GM23248 (cell line): Measurements from ENCODE around the gene NF1. TPM values are rescaled to one million over a fixed set of nuclear protein-coding genes. Genes with fewer than 3 reads are reported as not detected.

Source experiments
- DNase-seq: peaks from one replicate; pipeline ENCODE4 v3.0.0-alpha.2; 2015
- H2AFZ ChIP-seq: fragments of 200-600 bp; sonication (generic); 2 replicates; pipeline ENCODE4 v1.6.1; 2016; ENCODE audit warnings: antibody characterized with exemption
- H3F3A ChIP-seq: fragments of 200-600 bp; sonication (generic); 2 replicates; pipeline ENCODE4 v1.6.1; 2016; ENCODE audit warnings: mild to moderate bottlenecking, antibody characterized with exemption, mixed run types; ENCODE audit not compliant: insufficient read depth
- H3K27ac ChIP-seq: fragments of 200-600 bp; sonication (generic); 2 replicates; pipeline ENCODE4 v1.5.1; 2016; ENCODE audit warnings: mild to moderate bottlenecking
- H3K27me3 ChIP-seq: fragments of 200-600 bp; sonication (generic); replicated peaks from 2 replicates; pipeline ENCODE4 v1.6.1; 2016; ENCODE audit warnings: mild to moderate bottlenecking; ENCODE audit not compliant: insufficient read depth
- H3K36me3 ChIP-seq: fragments of 200-600 bp; sonication (generic); 2 replicates; pipeline ENCODE4 v1.6.1; 2016; ENCODE audit warnings: low read depth, mild to moderate bottlenecking
- H3K4me1 ChIP-seq: fragments of 200-600 bp; sonication (generic); 2 replicates; pipeline ENCODE4 v1.6.1; 2016; ENCODE audit warnings: mild to moderate bottlenecking; ENCODE audit not compliant: insufficient read depth
- H3K4me2 ChIP-seq: fragments of 200-600 bp; sonication (generic); one replicate; pipeline ENCODE4 v1.6.1; 2016; ENCODE audit warnings: mild to moderate bottlenecking; ENCODE audit not compliant: unreplicated experiment
- H3K4me3 ChIP-seq: fragments of 200-600 bp; sonication (generic); 2 replicates; pipeline ENCODE4 v1.5.1; 2016; ENCODE audit warnings: mild to moderate bottlenecking
- H3K79me2 ChIP-seq: fragments of 200-600 bp; sonication (generic); 2 replicates; pipeline ENCODE4 v1.6.1; 2016; ENCODE audit warnings: mild to moderate bottlenecking; ENCODE audit not compliant: insufficient read depth
- H3K9ac ChIP-seq: fragments of 200-600 bp; sonication (generic); 2 replicates; pipeline ENCODE4 v1.6.1; 2016; ENCODE audit warnings: mild to moderate bottlenecking
- H3K9me2 ChIP-seq: fragments of 200-600 bp; sonication (generic); 2 replicates; pipeline ENCODE4 v1.6.1; 2016; ENCODE audit warnings: mixed run types, mild to moderate bottlenecking, moderate library complexity; ENCODE audit not compliant: insufficient read depth
- H3K9me3 ChIP-seq: fragments of 200-600 bp; sonication (generic); one replicate; pipeline ENCODE4 v1.6.1; 2017; ENCODE audit warnings: low read depth
- H4K20me1 ChIP-seq: fragments of 200-600 bp; sonication (generic); 2 replicates; pipeline ENCODE4 v1.6.0; 2016; ENCODE audit not compliant: insufficient read depth
- EZH2 ChIP-seq: fragments of 200-600 bp; sonication (generic); IDR thresholded peaks from 2 replicates; pipeline ENCODE4 v1.6.1; 2018; ENCODE audit warnings: antibody characterized with exemption, mild to moderate bottlenecking; ENCODE audit not compliant: insufficient read depth, poor library complexity, severe bottlenecking
- EZH2phosphoT487 ChIP-seq: fragments of 200-600 bp; sonication (generic); IDR thresholded peaks from 2 replicates; pipeline ENCODE4 v1.6.1; 2018; ENCODE audit warnings: antibody characterized with exemption, moderate library complexity, mild to moderate bottlenecking, low read depth; ENCODE audit not compliant: insufficient read depth
- WGBS, 2 experiments: methylation state at CpG; one replicate each; pipeline ENCODE4 v1.1.6; 2015 to 2017; ENCODE audit warnings: low lambda C conversion rate in 2 of 2, low coverage in 1 of 2; ENCODE audit errors: missing lambda C conversion rate in 2 of 2; 5-methylcytosine and 5-hydroxymethylcytosine counted together
- in situ Hi-C: fragments of 300-500 bp; cut with MboI; formaldehyde crosslinking; loops from 2 replicates; pipeline ENCODE4 v1.15.0; 2020
- polyA plus RNA-seq: library from polyadenylated mRNA; unstranded; fragments of >200 nt; fragmentation: Nextera tagmentation; extraction: Ambion mirVana; gene quantifications from 2 replicates; pipeline ENCODE4 v1.2.1, GENCODE V29; 2016
- total RNA-seq: library from RNA; depleted of rRNA; stranded (reverse); fragments of >200 nt; shearing (Covaris generic); gene quantifications from 2 replicates; pipeline ENCODE4 v1.2.3, GENCODE V29; 2014

NF1 gene
- total and polyA plus RNA-seq, 2 experiments from 2014 or later, result 6.1 to 24.4 TPM

- peak; percentile 45 for DNase-seq
- TF ChIP-seq EZH2phosphoT487 (no peak), EZH2 (no peak)
- 79 to 87% methylated on average over 8 of the region's 8 CpGs for WGBS, 2 experiments
Observed at GRCh38 chr17:31318298-31318801, 223.6 kb downstream of the NF1 start.

DNA sequence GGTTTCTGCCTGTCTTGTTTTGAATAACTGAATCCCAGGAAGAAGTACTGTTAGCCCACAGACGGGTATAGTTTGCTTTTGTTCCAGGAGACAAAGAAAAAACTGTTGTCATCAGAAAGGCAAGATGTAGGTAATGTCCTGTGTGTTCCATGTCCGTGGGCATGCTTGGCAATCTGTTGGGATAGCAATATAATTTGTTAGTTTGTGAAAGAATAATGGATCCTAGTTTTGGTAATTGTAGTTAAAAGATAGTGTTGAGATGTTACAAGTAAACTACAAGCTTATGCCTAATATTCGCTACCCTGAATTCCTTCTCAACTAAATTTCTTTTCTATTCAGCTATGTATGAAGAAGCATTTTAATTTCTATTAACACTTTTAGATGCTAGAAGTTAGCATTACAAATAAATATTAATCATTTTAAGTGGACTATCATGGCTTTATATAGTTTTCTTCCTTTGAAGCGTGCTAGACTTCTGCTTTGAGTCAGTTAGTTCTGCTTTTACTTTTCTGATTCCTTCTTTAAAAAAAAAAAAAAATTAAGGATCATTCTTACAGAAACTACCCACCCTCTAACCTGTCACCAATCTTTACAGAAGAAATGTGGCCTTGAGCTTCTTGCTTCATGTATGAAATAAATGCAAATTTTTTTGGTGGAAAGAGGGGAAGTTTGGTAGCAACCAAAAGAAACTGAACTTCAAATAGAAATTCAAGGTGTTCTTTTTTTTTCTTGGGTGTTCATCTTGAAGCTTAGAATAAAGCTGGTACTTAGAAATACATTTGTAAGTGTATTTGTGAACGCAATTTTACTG, 224.3 kb downstream of the NF1 start:
- Histone ChIP-seq H3K36me3 (no peaks in the 10 kb centered on the region), H3F3A (peaks cover 24% of the 10 kb centered on the region), H3K27ac (no peak overlapping the region), H2AFZ (no peak overlapping the region), H3K4me1 (peaks cover 26% of the 10 kb centered on the region), H3K9ac (no peak overlapping the region), H4K20me1 (no peaks in the 10 kb centered on the region), H3K9me3 (no peaks in the 10 kb centered on the region), H3K27me3 (no peaks in the 10 kb centered on the region), H3K4me2 (no peak overlapping the region), H3K4me3 (no peak overlapping the region), H3K9me2 (no peaks in the 10 kb centered on the region), H3K79me2 (0 out of 2 replicates have a peak, but pooled peaks cover 6% of the 10 kb centered on the region)
- 92 to 98% methylated on average over 5 of the region's 5 CpGs for WGBS, 2 experiments
- TF ChIP-seq EZH2 (no peak), EZH2phosphoT487 (no peak)
- DNase-seq, result no peak
- in situ Hi-C loops, result no loop called here

More at GRCh38 chr17:31318298-31318801, 223.6 kb downstream of the NF1 start:
- Histone ChIP-seq H3K36me3 (no peaks in the 10 kb centered on the region), H4K20me1 (no peaks in the 10 kb centered on the region), H3K4me2 (no peak overlapping the region), H3K9me3 (no peaks in the 10 kb centered on the region), H3K27me3 (no peaks in the 10 kb centered on the region), H3K9me2 (no peaks in the 10 kb centered on the region), H3K27ac (no peak overlapping the region), H2AFZ (no peak overlapping the region), H3K79me2 (0 out of 2 replicates have a peak, but pooled peaks cover 6% of the 10 kb centered on the region), H3K4me1 (peaks cover 33% of the 10 kb centered on the region), H3K4me3 (no peak overlapping the region), H3K9ac (no peak overlapping the region), H3F3A (peaks cover 30% of the 10 kb centered on the region)
- in situ Hi-C loops, result no loop called here

DNA sequence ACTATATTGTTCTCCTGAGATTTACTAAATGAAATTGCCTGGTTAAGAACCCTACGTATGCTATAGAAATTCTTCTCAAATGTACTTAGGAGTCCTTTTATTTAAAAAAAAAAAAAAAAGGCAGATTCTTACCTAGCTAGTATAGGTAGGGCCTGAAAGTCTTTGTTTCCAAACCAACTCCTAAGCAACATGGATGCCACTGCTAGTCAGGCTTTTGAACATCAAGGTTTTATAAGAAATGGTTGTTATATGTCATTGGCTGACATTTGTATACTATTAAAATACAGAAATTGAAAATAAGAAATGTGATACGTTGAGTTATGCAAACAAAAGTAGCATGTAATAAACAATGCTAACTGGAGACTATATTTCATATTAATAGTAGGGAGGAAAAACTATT, 225.5 kb downstream of the NF1 start:
- WGBS, 2 experiments, result 98 to 99% methylated on average over 2 of the region's 2 CpGs
- Histone ChIP-seq H3K4me1 (peaks cover 20% of the 10 kb centered on the region), H3K27me3 (no peaks in the 10 kb centered on the region), H4K20me1 (no peaks in the 10 kb centered on the region), H3K4me2 (no peak overlapping the region), H3K36me3 (no peaks in the 10 kb centered on the region), H2AFZ (no peak overlapping the region), H3K9ac (no peak overlapping the region), H3K4me3 (no peak overlapping the region), H3K9me2 (no peaks in the 10 kb centered on the region), H3K79me2 (0 out of 2 replicates have a peak, but pooled peaks cover 6% of the 10 kb centered on the region), H3K27ac (no peak overlapping the region), H3K9me3 (no peaks in the 10 kb centered on the region), H3F3A (peaks cover 16% of the 10 kb centered on the region)
- no peak for DNase-seq
- in situ Hi-C loops, result no loop called here
- TF ChIP-seq EZH2, result no peak
- TF ChIP-seq EZH2phosphoT487, result no peak

- H3K4me2 ChIP-seq, result peak overlapping the region; percentile 71
- H3K4me1 ChIP-seq, result peaks cover 20% of the 10 kb centered on the region
- H3K4me3 ChIP-seq, result peak overlapping the region; percentile 39
- no peaks in the 10 kb centered on the region for H4K20me1 ChIP-seq
- no peaks in the 10 kb centered on the region for H3K27me3 ChIP-seq
- peak overlapping the region; percentile 17 for H3K9ac ChIP-seq
- in situ Hi-C loops, result no loop called here
- 0 out of 2 replicates have a peak, but pooled peaks cover 6% of the 10 kb centered on the region for H3K79me2 ChIP-seq
- no peaks in the 10 kb centered on the region for H3K9me2 ChIP-seq
- WGBS, 2 experiments, result 59 to 71% methylated on average over 1 of the region's 1 CpG
- no peak overlapping the region for H2AFZ ChIP-seq
- peak overlapping the region; percentile 46 for H3K27ac ChIP-seq
- peak; percentile 10 for DNase-seq
- no peaks in the 10 kb centered on the region for H3K36me3 ChIP-seq
- H3K9me3 ChIP-seq, result no peaks in the 10 kb centered on the region
- TF ChIP-seq EZH2 (no peak), EZH2phosphoT487 (no peak)
- H3F3A ChIP-seq, result peaks cover 16% of the 10 kb centered on the region
Observed at GRCh38 chr17:31320791-31321190, 226.0 kb downstream of the NF1 start.
